ENCODE measurements around the gene NOXA1.

Gene NOXA1

GRCh38 chr9:137454597-137455358 lies 31.6 kb downstream of the NOXA1 start:
- DNase-seq (ENCODE audit: low read depth in 2 of 2): no peak

GRCh38 chr9:137455359-137455991 lies 32.3 kb downstream of the NOXA1 start:
- no peak for DNase-seq (ENCODE audit: low read depth in 2 of 2)

- DNase-seq (ENCODE audit: low read depth in 2 of 2): no peak
Observed at GRCh38 chr9:137456061-137456863, 33.1 kb downstream of the NOXA1 start.

GRCh38 chr9:137456864-137457405 lies 33.7 kb downstream of the NOXA1 start:
- no peak for DNase-seq (ENCODE audit: low read depth in 2 of 2)

- no peak for DNase-seq (ENCODE audit: low read depth in 2 of 2)
Observed at GRCh38 chr9:137457406-137458193, 34.4 kb downstream of the NOXA1 start.

- no peak for DNase-seq (ENCODE audit: low read depth in 2 of 2)
Observed at GRCh38 chr9:137458194-137459151, 35.3 kb downstream of the NOXA1 start.

GRCh38 chr9:137459152-137459600 lies 36.0 kb downstream of the NOXA1 start, which contains the start of gene NSMF:
Gene NSMF (minus strand): TSS chr9:137459334. CDS start chr9:137459102, 232 bp downstream.
- peak; percentile 95 to 97 for DNase-seq (ENCODE audit: low read depth in 2 of 2)

GRCh38 chr9:137459601-137460362 lies 36.6 kb downstream of the NOXA1 start:
- DNase-seq (ENCODE audit: low read depth in 2 of 2): no peak

- no peak for DNase-seq (ENCODE audit: low read depth in 2 of 2)
Observed at GRCh38 chr9:137460363-137461315, 37.4 kb downstream of the NOXA1 start.

GRCh38 chr9:137461316-137461662 lies 38.1 kb downstream of the NOXA1 start:
- no peak for DNase-seq (ENCODE audit: low read depth in 2 of 2)

GRCh38 chr9:137461663-137462395 lies 38.6 kb downstream of the NOXA1 start:
- peak; percentile 29 to 57 for DNase-seq (ENCODE audit: low read depth in 2 of 2)

- no peak for DNase-seq (ENCODE audit: low read depth in 2 of 2)
Observed at GRCh38 chr9:137462396-137462985, 39.3 kb downstream of the NOXA1 start.

- DNase-seq (ENCODE audit: low read depth in 2 of 2): no peak
Observed at GRCh38 chr9:137462986-137463930, 40.1 kb downstream of the NOXA1 start.

GRCh38 chr9:137463931-137464290 lies 40.7 kb downstream of the NOXA1 start:
- DNase-seq (ENCODE audit: low read depth in 2 of 2): no peak

- no peak for DNase-seq (ENCODE audit: low read depth in 2 of 2)
Observed at GRCh38 chr9:137464291-137464999, 41.3 kb downstream of the NOXA1 start.
